ENCODE data around the gene PPP2R5C. TPM values are rescaled to one million over a fixed set of nuclear protein-coding genes. Genes with fewer than 3 reads are reported as not detected.

PPP2R5C gene
- total and polyA plus RNA-seq, 2 of the 4 experiments (the other 2 are of a cell fraction), result 65.9 to 78.7 TPM

GRCh38 chr14:101839236-101839635 lies 77.7 kb downstream of the PPP2R5C start:
- H4K8ac ChIP-seq (ENCODE audit: low read depth in 2 of 2, low read length in 2 of 2), result no peak overlapping the region
- H3K27me3 ChIP-seq (ENCODE audit: control insufficient read depth, insufficient read depth, low read length), result no peaks in the 10 kb centered on the region
- H4K5ac ChIP-seq (ENCODE audit: low read depth, low read length), result no peak overlapping the region
- H3K4me2 ChIP-seq (ENCODE audit: low read depth, low read length), result no peak overlapping the region
- H4K20me1 ChIP-seq (ENCODE audit: insufficient read depth, low read length), result peaks cover 75% of the 10 kb centered on the region
- POLR2A ChIA-PET (ENCODE audit: unreplicated experiment), result no interaction called here
- H2BK20ac ChIP-seq (ENCODE audit: low read depth, low read length), result no peak overlapping the region
- in situ Hi-C loops (cut with MboI; ENCODE audit: low sequenced_read_pairs), result no loop called here
- H3K27ac ChIP-seq (ENCODE audit: insufficient read depth, low read length), result no peak overlapping the region
- H3K36me3 ChIP-seq (ENCODE audit: control insufficient read depth, insufficient read depth, low read length), result peaks cover 6% of the 10 kb centered on the region; the same call in 1 of the 2 replicates
- ATAC-seq (ENCODE audit: low read depth) (no peak), DNase-seq (no peak)
- intact Hi-C loops (cut with micrococcal nuclease), result no loop called here
- H3K4me3 ChIP-seq (ENCODE audit: insufficient read depth, low read depth, low read length), result no peak overlapping the region
- no peak overlapping the region for H2BK120ac ChIP-seq (ENCODE audit: low read depth, low read length)
- H3K79me1 ChIP-seq (ENCODE audit: low read depth in 1 of 2, low read length in 2 of 2), result peaks cover 49 to 90% of the 10 kb centered on the region in 2 experiments
- H3K9ac ChIP-seq (ENCODE audit: low read depth, low read length), result no peak overlapping the region
- H2AK9ac ChIP-seq (replicated peaks; ENCODE audit: low read depth, low read length, poor library complexity), result no peak overlapping the region
- BruUV-seq (replicated peaks), result no TSS peak
- no peak overlapping the region for H2AFZ ChIP-seq (replicated peaks; ENCODE audit: low read length, poor library complexity)
- no peak overlapping the region for H3K18ac ChIP-seq (ENCODE audit: low read depth, low read length)
- dilution Hi-C loops (cut with HindIII; ENCODE audit: low sequenced_read_pairs, unreplicated experiment), result no loop called here
- H2BK5ac ChIP-seq (ENCODE audit: low read depth, low read length, poor library complexity, severe bottlenecking), result no peak overlapping the region
- no CpG with 5 or more reads among the region's 11 CpGs for WGBS, 2 experiments (ENCODE audit: extremely low coverage in 2 of 2, insufficient read length in 1 of 2)
- no peak overlapping the region; the same call in 1 of the 2 replicates for H3K4ac ChIP-seq (ENCODE audit: low read depth, low read length)
- peaks cover 18% of the 10 kb centered on the region for H3K9me1 ChIP-seq (ENCODE audit: insufficient read depth, low read length)
- peaks cover 13% of the 10 kb centered on the region for H3K4me1 ChIP-seq (ENCODE audit: control insufficient read depth, insufficient read depth, low read length)
- H2BK15ac ChIP-seq (ENCODE audit: low read depth, low read length), result no peak overlapping the region
- H3K23ac ChIP-seq (ENCODE audit: low read depth, low read length), result no peak overlapping the region
- no peak overlapping the region for H2AK5ac ChIP-seq (ENCODE audit: low read depth, low read length)
- no peak overlapping the region for H3K14ac ChIP-seq (replicated peaks; ENCODE audit: low read depth, low read length)
- TF ChIP-seq CHD1 (IDR thresholded peaks at IDR 0.05; ENCODE audit: low read depth, low read length), result no peak
- no peak for TF ChIP-seq USF2 (IDR thresholded peaks at IDR 0.05; ENCODE audit: low read depth, low read length)
- TF ChIP-seq FOS (IDR thresholded peaks at IDR 0.05; ENCODE audit: low read depth, low read length), result no peak
- TF ChIP-seq RCOR1 (IDR thresholded peaks at IDR 0.05; ENCODE audit: insufficient replicate concordance, low read length), result no peak
- no peak for TF ChIP-seq CTCF (conservative IDR thresholded peaks at IDR 0.05; ENCODE audit: low read depth, low read length)
- TF ChIP-seq RAD21 (IDR thresholded peaks at IDR 0.05; ENCODE audit: low read length), result no peak
- no peak for TF ChIP-seq SMC3 (IDR thresholded peaks at IDR 0.05; ENCODE audit: low read depth, low read length)
- no peak for TF ChIP-seq BHLHE40 (IDR thresholded peaks at IDR 0.05; ENCODE audit: low read depth, low read length)
- no peak for TF ChIP-seq CEBPB (IDR thresholded peaks at IDR 0.05; ENCODE audit: low read depth, low read length)
- TF ChIP-seq MXI1 (IDR thresholded peaks at IDR 0.05; ENCODE audit: borderline replicate concordance, low read depth, low read length), result no peak
- TF ChIP-seq MAZ (IDR thresholded peaks at IDR 0.05; ENCODE audit: borderline replicate concordance, low read depth, low read length), result no peak
- no peak for TF ChIP-seq POLR2A (IDR thresholded peaks at IDR 0.05; ENCODE audit: low read depth, low read length)
- no peak for TF ChIP-seq RFX5 (IDR thresholded peaks at IDR 0.05; ENCODE audit: low read depth, low read length)
- TF ChIP-seq ELK1 (IDR thresholded peaks at IDR 0.05; ENCODE audit: borderline replicate concordance, low read depth, low read length), result no peak
- TF ChIP-seq MAFK (IDR thresholded peaks at IDR 0.05; ENCODE audit: low read depth, low read length), result no peak
- no peak for TF ChIP-seq NFE2L2 (IDR thresholded peaks at IDR 0.05; ENCODE audit: low read depth, low read length)
- no peaks in the 10 kb centered on the region for H3K9me3 ChIP-seq (ENCODE audit: control insufficient read depth, insufficient read depth, low read length)
- H3K56ac ChIP-seq (ENCODE audit: extremely low read depth, insufficient read depth, low read length), result no peak overlapping the region
- no peak overlapping the region for H4K91ac ChIP-seq (ENCODE audit: insufficient read depth, low read depth, low read length)
- CTCF ChIA-PET, result no interaction called here
